ENCODE measurements around the gene C8B.

Gene C8B

DNA sequence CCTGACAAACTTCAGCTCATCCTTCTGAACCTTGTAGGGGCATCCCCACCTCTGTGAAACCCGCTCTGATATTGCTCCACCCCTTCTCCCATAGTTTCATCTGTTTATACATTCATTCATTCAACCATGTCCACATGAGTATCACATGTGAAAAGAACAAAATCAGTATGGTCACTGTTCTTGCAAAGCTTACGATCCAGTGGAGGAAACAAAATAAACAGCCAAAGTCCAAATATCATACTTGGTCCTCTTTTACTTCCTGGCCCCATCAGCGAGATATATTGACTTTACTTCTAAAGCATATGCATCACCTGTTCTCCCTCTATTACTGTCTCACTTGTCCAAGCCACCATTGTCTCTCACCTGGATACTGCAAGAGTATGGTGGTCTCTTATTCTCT, 75.6 kb downstream of the C8B start:
- Histone ChIP-seq H3K27me3 (ENCODE audit: control insufficient read depth, insufficient read depth, low read length) (no peaks in the 10 kb centered on the region), H3K36me3 (ENCODE audit: control insufficient read depth, insufficient read depth, low read length) (no peaks in the 10 kb centered on the region), H3K9ac (ENCODE audit: low read depth, low read length) (no peak overlapping the region), H3K4me1 (ENCODE audit: control insufficient read depth, insufficient read depth, low read length) (no peaks in the 10 kb centered on the region), H3K4me3 (ENCODE audit: low read depth, low read length) (no peak overlapping the region), H3K9me3 (ENCODE audit: control insufficient read depth, insufficient read depth, low read length) (no peaks in the 10 kb centered on the region)

DNA sequence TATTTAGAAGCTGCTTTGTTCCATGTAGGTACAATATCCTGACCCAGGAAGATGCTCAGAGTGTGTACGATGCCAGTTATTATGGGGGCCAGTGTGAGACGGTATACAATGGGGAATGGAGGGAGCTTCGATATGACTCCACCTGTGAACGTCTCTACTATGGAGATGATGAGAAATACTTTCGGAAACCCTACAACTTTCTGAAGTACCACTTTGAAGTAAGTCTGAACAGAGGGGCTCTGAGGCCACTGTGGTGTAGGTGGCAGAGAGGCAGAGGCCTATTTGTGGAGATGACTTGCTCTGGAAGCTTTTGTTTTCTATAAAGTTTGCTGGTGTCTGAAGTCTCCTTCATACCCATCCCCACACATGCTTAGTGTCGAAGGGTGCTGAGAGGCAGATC, 84.4 kb downstream of the C8B start:
- Histone ChIP-seq H3K27me3 (ENCODE audit: control insufficient read depth, insufficient read depth, low read length) (no peaks in the 10 kb centered on the region), H3K4me1 (ENCODE audit: control insufficient read depth, insufficient read depth, low read length) (no peaks in the 10 kb centered on the region), H3K9ac (ENCODE audit: low read depth, low read length) (no peak overlapping the region), H3K36me3 (ENCODE audit: control insufficient read depth, insufficient read depth, low read length) (no peaks in the 10 kb centered on the region), H3K4me3 (ENCODE audit: low read depth, low read length) (no peak overlapping the region), H3K9me3 (ENCODE audit: control insufficient read depth, insufficient read depth, low read length) (no peaks in the 10 kb centered on the region)

DNA sequence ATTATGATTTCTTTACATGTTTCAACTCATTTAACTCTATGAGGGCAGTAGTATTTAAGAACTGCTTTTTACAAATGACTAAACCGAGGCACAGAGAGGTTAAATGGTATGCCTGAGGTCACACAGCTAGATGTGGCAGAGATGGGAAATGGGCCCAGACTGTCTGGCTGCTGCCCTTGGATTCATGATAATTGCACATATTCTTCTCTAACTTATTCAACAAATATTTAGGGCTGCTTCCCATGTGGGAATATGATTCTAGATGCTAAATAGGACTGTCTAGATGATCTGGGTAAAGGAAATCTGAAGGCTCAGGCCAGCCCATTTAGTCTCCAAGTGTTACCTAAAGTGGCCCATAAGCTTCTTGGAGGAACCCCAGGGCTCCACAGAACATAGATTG, 85.0 kb downstream of the C8B start:
- Histone ChIP-seq H3K9me3 (ENCODE audit: control insufficient read depth, insufficient read depth, low read length) (no peaks in the 10 kb centered on the region), H3K4me3 (ENCODE audit: low read depth, low read length) (no peak overlapping the region), H3K9ac (ENCODE audit: low read depth, low read length) (no peak overlapping the region), H3K27me3 (ENCODE audit: control insufficient read depth, insufficient read depth, low read length) (no peaks in the 10 kb centered on the region), H3K4me1 (ENCODE audit: control insufficient read depth, insufficient read depth, low read length) (no peaks in the 10 kb centered on the region), H3K36me3 (ENCODE audit: control insufficient read depth, insufficient read depth, low read length) (no peaks in the 10 kb centered on the region)
